Erythroblast (primary cell): ENCODE results near the gene CETP.
A peak's percentile ranks its signal among the peaks of the same experiment; 100 is the strongest.
"Not testable (repeated sequence)": the region's sequence is repeated elsewhere in the genome, so short reads cannot be mapped to it uniquely, and the experiment has no call there.

ENCODE experiments used
- DNase-seq, 2 experiments: peaks; one replicate each; lab custom pipeline; 2025; lab: John Stamatoyannopoulos, UW
- GATA1 ChIP-seq: IDR thresholded peaks from 2 replicates; pipeline ENCODE4 v1.6.1; 2011; ENCODE audit warnings: low read depth, mild to moderate bottlenecking, control low read depth, low read length, moderate library complexity
- POLR2A ChIP-seq: IDR thresholded peaks from 2 replicates; pipeline ENCODE4 v1.6.1; 2011; ENCODE audit warnings: mild to moderate bottlenecking, low read length

Gene CETP

GRCh38 chr16:56987692-56988091, 25.9 kb downstream of the CETP start:
- no peak for TF ChIP-seq POLR2A
- no peak for TF ChIP-seq GATA1
- DNase-seq, result no peak

- DNase-seq, result peak; percentile 22 to 54
- TF ChIP-seq GATA1 (no peak), POLR2A (no peak)
Observed at GRCh38 chr16:56988161-56988947, 26.6 kb downstream of the CETP start.

DNA sequence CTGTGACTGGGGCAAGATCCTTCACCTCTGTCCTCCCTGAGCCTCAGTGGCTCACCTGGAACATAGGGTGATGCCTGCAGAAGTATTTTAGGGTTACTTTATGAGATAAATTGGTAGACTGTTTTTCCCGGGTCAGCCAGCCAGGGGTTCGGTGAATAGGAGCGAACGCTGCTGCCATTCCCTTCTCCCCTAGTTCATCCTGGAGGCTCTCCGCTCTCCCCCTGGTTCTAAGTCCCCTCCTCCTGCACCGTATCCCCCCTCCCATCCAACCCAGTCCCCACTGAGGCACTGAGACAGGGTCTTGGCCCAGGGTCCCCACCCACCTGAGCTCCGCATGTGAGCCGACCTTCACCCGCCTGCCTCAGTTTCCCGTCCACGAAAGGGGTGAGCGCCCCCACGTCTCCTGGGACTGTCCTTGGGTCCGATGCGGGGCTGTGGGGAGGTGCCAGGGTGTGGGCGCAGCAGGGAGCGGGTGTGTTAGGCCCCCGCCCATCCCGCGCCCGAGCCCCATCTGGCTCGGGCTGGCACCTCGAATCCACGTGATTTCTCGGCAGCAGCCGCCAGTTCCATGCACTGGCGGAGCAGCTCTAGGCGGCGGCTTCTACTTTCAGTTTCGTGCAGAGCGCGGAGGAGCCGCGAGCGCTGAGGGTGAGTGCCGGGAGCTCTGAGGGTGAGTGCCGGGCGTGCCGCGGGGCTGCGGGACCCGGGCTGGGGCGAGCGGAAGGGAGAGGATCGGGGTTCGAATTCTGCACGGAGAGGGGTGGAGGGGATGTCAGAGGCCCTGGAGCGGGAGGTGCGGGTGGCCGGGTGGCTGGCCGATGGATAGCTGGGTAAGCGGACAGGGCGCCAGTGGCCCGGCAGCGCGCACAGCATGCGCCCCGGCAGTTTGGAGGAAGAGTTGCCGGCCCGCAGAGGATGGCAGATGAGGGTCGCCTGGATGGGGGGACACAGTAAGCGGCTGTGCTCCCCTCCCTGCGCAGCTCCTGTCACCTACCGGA, 27.5 kb downstream of the CETP start, which contains the start of gene NLRC5:
NLRC5 (plus strand) TSS at position 610 of the 998 bp plus-strand sequence. CDS start 31,156 bp downstream, outside the sequence.
- peak; percentile 82 to 85 for DNase-seq
- TF ChIP-seq POLR2A (peak; percentile 59), GATA1 (no peak)

DNA sequence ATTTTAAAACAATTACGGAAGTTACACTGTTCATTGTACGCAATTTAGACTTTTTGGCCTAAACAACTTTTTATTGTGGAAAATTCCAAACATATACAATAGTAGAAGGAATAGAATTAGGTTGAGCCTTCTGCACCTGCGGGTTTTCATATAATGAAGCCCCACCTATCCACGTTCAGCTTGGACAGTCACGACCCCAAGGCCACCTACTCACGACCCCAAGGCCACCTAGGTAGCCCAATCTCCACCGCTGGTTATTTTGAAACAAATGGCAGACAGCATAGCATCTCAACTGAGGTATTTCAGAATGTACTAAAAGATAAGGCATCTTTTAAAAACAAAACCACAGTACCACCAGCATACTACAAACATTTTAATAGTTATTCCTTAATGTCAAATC, 28.2 kb downstream of the CETP start:
- no peak for DNase-seq
- TF ChIP-seq POLR2A, result no peak
- TF ChIP-seq GATA1, result no peak

DNA sequence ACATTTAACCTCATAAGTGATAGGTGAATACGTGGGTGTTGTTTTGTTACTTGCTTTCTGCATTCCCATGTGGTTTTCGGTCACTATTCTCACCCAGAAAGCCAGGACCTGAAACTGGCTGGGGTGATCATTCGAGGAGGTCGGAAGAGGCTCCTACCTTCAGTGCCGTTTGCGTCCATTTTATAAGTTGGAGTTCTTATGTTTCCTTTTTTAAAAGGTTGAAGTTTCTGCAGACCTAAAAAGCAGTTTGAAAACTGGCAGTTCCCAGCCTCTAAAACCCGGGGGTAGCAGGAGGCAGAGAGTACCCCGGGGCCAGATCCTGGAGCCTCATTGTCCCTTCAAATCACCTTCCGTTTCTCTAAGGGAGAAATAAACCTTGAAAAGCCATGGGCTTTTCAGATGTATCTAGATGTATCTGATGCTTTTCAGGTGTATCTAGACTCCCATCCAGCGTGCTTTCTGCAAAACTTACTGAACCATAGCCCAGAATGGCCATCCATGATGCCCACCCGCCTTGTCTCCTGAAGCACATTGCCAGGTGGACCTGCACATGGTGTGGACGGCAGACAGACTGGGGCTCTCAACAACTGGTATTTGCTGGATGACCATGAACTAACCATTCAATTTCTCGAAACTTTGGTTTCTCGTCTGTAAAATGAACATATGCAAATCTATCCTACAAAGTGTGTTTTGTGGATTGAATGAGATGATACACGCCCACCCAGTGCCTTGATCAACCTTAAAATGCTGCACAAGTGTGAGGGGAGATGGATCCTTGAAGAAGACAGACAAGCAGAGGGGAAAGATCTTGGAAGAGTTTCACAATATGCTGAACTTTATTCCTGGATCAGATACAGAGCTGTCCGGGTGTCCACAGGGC, 28.9 kb downstream of the CETP start:
- no peak for DNase-seq
- TF ChIP-seq GATA1 (no peak), POLR2A (no peak)

DNA sequence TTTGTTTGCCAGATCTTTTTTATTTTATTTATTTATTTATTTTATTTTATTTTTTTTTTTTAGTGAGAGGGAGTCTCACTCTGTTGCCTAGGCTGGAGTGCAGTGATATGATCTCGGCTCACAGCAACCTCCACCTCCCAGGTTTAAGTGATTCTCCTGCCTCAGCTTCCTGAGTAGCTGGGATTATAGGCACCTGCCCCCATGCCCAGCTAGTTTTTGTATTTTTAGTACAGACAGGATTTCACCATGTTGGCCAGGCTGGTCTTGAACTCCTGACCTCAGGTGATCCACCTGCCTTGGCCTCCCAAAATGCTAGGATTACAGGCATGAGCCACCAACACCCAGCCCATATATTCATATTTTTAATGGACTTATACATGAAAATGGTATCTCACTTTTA, 30.7 kb downstream of the CETP start:
- not testable (repeated sequence) for DNase-seq

DNA sequence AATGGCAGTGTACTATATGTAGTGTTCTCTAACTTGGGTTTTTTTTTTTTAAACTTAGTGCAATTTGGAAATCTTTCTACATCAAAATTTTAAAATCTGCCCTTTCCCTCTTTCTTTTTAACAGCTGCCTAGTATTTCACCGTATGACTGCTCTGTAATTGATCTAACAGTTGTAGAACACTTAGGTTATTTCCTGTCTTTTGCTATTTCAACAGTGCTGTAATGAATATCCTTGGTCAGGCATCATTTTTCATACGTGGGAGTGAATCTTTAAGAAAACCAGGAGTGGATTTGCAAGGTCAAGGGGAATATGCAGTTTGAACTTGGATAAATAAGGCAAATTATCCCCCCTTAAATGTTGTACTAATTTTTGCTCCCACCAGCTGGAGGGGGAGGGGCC, 31.5 kb downstream of the CETP start:
- DNase-seq, result no peak
- TF ChIP-seq GATA1, result no peak
- TF ChIP-seq POLR2A, result no peak

GRCh38 chr16:56994311-56994710, 32.6 kb downstream of the CETP start:
- no peak for DNase-seq
- TF ChIP-seq POLR2A, result no peak
- no peak for TF ChIP-seq GATA1

DNA sequence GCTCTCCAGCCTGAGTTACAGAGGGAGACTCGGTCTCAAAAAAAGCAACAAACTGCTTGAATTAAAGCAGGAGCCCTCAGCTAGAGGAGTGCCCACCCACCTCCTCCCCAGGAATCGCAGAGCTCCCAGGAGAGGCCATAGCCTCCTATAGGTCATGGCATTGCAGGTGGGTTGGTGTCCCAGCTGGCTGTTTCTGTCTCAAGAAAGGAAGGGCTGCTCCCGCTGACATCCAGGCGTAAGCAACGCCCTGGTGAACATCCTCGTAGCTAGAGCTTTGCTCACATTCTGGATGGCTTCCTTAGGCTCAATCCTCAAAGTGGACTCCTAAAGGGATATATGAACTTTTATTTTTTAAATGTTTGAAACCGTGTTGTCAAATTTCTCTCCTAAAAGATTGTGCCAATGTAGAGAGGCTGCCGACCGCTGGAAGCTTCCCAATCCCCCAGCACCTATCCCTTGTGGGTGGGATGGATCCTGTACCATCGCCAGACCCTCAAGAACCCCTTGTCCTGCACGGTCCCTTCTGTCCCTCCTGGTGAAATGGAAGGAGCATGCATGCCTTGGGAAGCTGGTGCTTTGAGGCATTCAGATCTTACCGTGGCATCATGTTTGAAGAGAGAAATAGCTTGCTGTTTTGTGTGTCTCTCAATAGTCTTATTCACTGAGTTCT, 33.5 kb downstream of the CETP start:
- no peak for DNase-seq
- TF ChIP-seq POLR2A (no peak), GATA1 (no peak)

GRCh38 chr16:56997264-56997663, 35.5 kb downstream of the CETP start:
- TF ChIP-seq GATA1, result no peak
- TF ChIP-seq POLR2A, result no peak
- DNase-seq, result no peak

- TF ChIP-seq POLR2A, result no peak
- TF ChIP-seq GATA1, result no peak
Observed at GRCh38 chr16:56997931-56998330, 36.2 kb downstream of the CETP start.

DNA sequence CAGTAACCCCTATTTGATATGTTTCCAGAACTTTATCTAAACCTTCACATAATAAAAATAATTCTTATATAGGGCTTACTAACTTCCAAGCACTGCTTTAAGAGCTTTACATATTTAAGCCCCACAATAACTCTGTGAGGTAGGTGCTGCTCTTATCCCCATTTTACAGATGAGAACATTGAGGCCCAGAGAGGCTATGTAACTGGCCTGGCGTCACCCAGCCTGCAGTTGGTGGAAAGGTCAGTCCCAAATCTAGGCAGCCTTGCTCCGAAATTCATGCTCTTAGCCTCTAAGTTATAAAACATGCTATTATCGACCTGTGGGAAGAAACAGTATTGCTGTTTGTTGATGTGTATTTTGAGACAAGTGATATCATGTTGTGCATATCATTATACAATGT, 36.6 kb downstream of the CETP start:
- TF ChIP-seq POLR2A (no peak), GATA1 (no peak)
- DNase-seq, result no peak

More at GRCh38 chr16:56997931-56998330, 36.2 kb downstream of the CETP start:
- no peak for DNase-seq

- no peak for DNase-seq
Observed at GRCh38 chr16:56998861-56999260, 37.1 kb downstream of the CETP start.

More at GRCh38 chr16:56998861-56999260, 37.1 kb downstream of the CETP start:
- TF ChIP-seq GATA1 (no peak), POLR2A (no peak)
